Caco-2 (cell line): ENCODE data around the gene SRGAP3. TPM values are rescaled to one million over a fixed set of nuclear protein-coding genes. Genes with fewer than 3 reads are reported as not detected.

ENCODE experiments used
- BruUV-seq: library from RNA; stranded (reverse); fragments of 400-500 nt; replicated peaks from 2 replicates; lab custom pipeline; 2021; lab: Mats Ljungman, UMichigan
- CTCF ChIA-PET: fragments of 300-600 bp; sonication (Branson Sonifier 250); formaldehyde crosslinking; loops from one replicate; lab custom pipeline; 2022; ENCODE audit warnings: antibody characterized with exemption; lab: Charles Lee
- POLR2A ChIA-PET: fragments of 300-600 bp; sonication (Branson Sonifier 250); formaldehyde crosslinking; loops from one replicate; lab custom pipeline; 2022; ENCODE audit warnings: antibody characterized with exemption; lab: Charles Lee
- DNase-seq, 2 experiments: peaks; one replicate each; pipeline versions ENCODE4 v3.0.0 to v3.0.0-alpha.2; 2020 to 2022
- H3K27me3 ChIP-seq: replicated peaks from 2 replicates; pipeline ENCODE4 v1.6.0; 2011; ENCODE audit warnings: low read length; ENCODE audit not compliant: control insufficient read depth, insufficient read depth
- H3K36me3 ChIP-seq: 2 replicates; pipeline ENCODE4 v1.5.1; 2011; ENCODE audit warnings: low read length; ENCODE audit not compliant: control insufficient read depth, insufficient read depth
- H3K4me1 ChIP-seq: fragments of 250-450 bp; sonication (Bioruptor Pico); 2 replicates; pipeline ENCODE4 v1.5.1; 2020; ENCODE audit warnings: mild to moderate bottlenecking
- H3K4me3 ChIP-seq: 2 replicates; pipeline ENCODE4 v1.5.1; 2011; ENCODE audit warnings: low read depth, mild to moderate bottlenecking, control low read depth, low read length
- H3K9me3 ChIP-seq: fragments of 250-450 bp; sonication (Bioruptor Pico); 2 replicates; pipeline ENCODE4 v1.5.1; 2020; ENCODE audit warnings: mild to moderate bottlenecking, moderate library complexity
- H3K27ac Mint-ChIP-seq: one replicate; pipeline ENCODE4 v1.8.0; 2022; ENCODE audit warnings: mixed read lengths; ENCODE audit not compliant: unreplicated experiment
- H3K27me3 Mint-ChIP-seq: one replicate; pipeline ENCODE4 v1.8.0; 2022; ENCODE audit warnings: mixed read lengths; ENCODE audit not compliant: insufficient read depth, unreplicated experiment
- H3K36me3 Mint-ChIP-seq: one replicate; pipeline ENCODE4 v1.8.0; 2022; ENCODE audit warnings: mild to moderate bottlenecking, mixed read lengths; ENCODE audit not compliant: insufficient read depth, unreplicated experiment
- H3K4me1 Mint-ChIP-seq: one replicate; pipeline ENCODE4 v1.8.0; 2022; ENCODE audit warnings: low read depth, mixed read lengths; ENCODE audit not compliant: unreplicated experiment
- H3K4me3 Mint-ChIP-seq: one replicate; pipeline ENCODE4 v1.8.0; 2022; ENCODE audit warnings: mild to moderate bottlenecking, moderate library complexity, mixed read lengths; ENCODE audit not compliant: unreplicated experiment
- H3K9me3 Mint-ChIP-seq: one replicate; pipeline ENCODE4 v1.8.0; 2022; ENCODE audit warnings: mixed read lengths; ENCODE audit not compliant: unreplicated experiment
- CTCF ChIP-seq, 2 experiments: fragments of 200-600 bp in 1 of 2; IDR thresholded peaks; 1 replicate in 1 of 2; 2 replicates in 1 of 2; pipeline versions ENCODE4 v1.5.1 to v1.8.0; 2011 to 2022; ENCODE audit warnings: antibody characterized with exemption in 1 of 2, control low read depth in 1 of 2, inconsistent platforms in 1 of 2, low read depth in 1 of 2, low read length in 1 of 2, mild to moderate bottlenecking in 1 of 2, moderate library complexity in 1 of 2; ENCODE audit not compliant: insufficient read depth in 1 of 2, severe bottlenecking in 1 of 2, unreplicated experiment in 1 of 2
- intact Hi-C: fragments of 100-400 bp; cut with micrococcal nuclease; formaldehyde crosslinking; loops from one replicate; pipeline ENCODE4 v1.10.0; 2022; ENCODE audit not compliant: unreplicated experiment
- total RNA-seq: library from RNA; stranded (reverse); gene quantifications from 2 replicates; pipeline ENCODE4 v1.2.3, GENCODE V29; 2022

Gene SRGAP3
- total RNA-seq, 1 experiment from 2014 or later = 1.3 TPM

DNA sequence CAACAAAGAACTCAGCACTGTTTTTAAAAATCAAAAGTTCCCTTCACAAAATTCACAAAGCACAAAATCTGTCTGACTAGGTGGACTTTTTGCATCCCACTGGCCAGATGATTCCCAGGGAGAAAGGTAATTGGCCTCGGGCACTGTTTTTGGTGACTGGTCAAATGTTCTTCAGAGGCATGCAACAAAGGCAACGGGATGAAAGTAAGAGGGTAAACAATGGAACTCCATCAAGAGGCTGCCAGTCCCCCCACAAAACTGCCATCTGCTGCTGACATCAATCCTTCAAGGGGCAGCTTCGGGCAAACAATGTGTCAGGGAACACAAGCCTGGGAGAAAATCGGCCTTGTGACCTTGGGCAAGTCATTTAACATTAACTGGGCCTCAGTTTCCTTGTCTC is 3.3 kb downstream of the SRGAP3 start:
- H3K4me3 ChIP-seq = no peak overlapping the region
- H3K27me3 ChIP-seq = no peaks in the 10 kb centered on the region
- no peaks in the 10 kb centered on the region for H3K36me3 ChIP-seq
- ChIA-PET POLR2A (no interaction called here), CTCF (no interaction called here)
- no TSS peak for BruUV-seq
- H3K9me3 Mint-ChIP-seq = no peaks in the 10 kb centered on the region
- no peaks in the 10 kb centered on the region; the same call in 1 of the 2 replicates for H3K4me1 ChIP-seq
- no peak for DNase-seq
- H3K4me1 Mint-ChIP-seq = no peaks in the 10 kb centered on the region
- H3K27ac Mint-ChIP-seq = no peak overlapping the region
- H3K9me3 ChIP-seq = no peaks in the 10 kb centered on the region
- peaks cover 3% of the 10 kb centered on the region for H3K27me3 Mint-ChIP-seq
- H3K36me3 Mint-ChIP-seq = no peaks in the 10 kb centered on the region
- intact Hi-C loops = loop anchor here (5.0 kb wide), 1 partner anchor 274 kb away; no protein-coding TSS in a partner anchor
- no peak overlapping the region for H3K4me3 Mint-ChIP-seq
- no peak for TF ChIP-seq CTCF (IDR thresholded peaks at IDR 0.05; ENCODE audit: insufficient read depth in 1 of 2, low read depth in 1 of 2, low read length in 1 of 2, severe bottlenecking in 1 of 2, unreplicated experiment in 1 of 2)

DNA sequence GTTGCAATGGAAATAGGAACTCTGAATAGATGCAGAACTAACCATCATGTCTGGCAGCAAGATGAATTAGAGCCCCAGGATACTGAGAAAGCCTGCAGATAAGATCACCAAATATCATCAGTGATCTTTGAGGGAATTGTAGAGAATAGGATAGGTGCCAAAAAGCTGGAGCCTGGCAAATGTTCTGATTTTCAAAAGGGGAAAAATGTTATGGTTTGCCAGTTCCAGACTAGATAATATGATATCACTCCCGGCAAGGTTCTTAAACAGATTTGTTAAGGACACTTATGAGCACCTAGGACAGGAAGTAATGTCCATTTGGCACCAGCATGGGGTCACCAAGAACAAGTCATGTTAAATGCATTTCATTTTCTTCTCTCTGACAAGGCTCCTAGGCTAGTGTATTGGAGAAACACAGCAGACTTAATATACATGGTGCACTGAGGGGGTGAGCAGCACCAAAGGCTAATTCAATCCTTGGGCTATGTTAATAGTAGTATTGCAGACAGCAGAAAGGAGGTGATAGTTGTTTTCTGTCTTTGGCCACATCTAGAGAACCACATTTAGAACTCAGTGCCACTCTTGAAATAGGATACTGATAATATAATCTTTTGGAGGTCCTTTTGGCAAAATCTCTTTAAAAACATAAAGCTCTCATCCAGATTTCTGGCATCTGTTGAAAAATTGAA is 4.8 kb downstream of the SRGAP3 start:
- POLR2A ChIA-PET = no interaction called here
- BruUV-seq = no TSS peak
- Histone ChIP-seq H3K27me3 (no peaks in the 10 kb centered on the region), H3K9me3 (no peaks in the 10 kb centered on the region), H3K4me3 (no peak overlapping the region), H3K36me3 (no peaks in the 10 kb centered on the region), H3K4me1 (no peaks in the 10 kb centered on the region; the same call in 1 of the 2 replicates)
- TF ChIP-seq CTCF (IDR thresholded peaks at IDR 0.05; ENCODE audit: insufficient read depth in 1 of 2, low read depth in 1 of 2, low read length in 1 of 2, severe bottlenecking in 1 of 2, unreplicated experiment in 1 of 2) = no peak
- no peaks in the 10 kb centered on the region for H3K4me1 Mint-ChIP-seq
- no peaks in the 10 kb centered on the region for H3K9me3 Mint-ChIP-seq
- intact Hi-C loops = loop anchor here (5.0 kb wide), 1 partner anchor 272 kb away; no protein-coding TSS in a partner anchor
- CTCF ChIA-PET = no interaction called here
- no peaks in the 10 kb centered on the region for H3K36me3 Mint-ChIP-seq
- DNase-seq = no peak
- no peak overlapping the region for H3K27ac Mint-ChIP-seq
- no peak overlapping the region for H3K4me3 Mint-ChIP-seq
- H3K27me3 Mint-ChIP-seq = peaks cover 6% of the 10 kb centered on the region

DNA sequence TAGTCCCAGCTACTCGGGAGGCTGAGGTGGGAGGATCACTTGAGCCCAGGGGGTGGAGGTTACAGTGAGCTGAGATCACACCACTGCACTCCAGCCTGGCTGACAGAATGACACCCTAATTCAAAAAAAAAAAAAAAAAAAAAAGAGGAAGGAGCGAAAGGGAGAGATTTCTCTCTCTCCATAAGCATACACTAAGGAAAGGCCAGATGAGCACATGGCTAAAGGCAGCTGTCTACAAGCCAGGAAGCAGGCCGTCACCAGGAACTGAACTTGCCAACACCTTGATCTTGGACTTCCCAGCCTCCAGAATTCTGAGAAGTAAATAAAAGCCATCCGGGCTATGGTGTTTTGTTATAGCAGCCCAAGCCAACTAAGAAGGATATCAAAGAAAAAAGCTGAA is 7.5 kb downstream of the SRGAP3 start:
- H3K36me3 ChIP-seq = no peaks in the 10 kb centered on the region
- intact Hi-C loops = no loop called here
- ChIA-PET POLR2A (no interaction called here), CTCF (interaction anchor here (0.7 kb wide), 1 partner anchor 60 kb away, joined by 7 read pairs; no protein-coding TSS in a partner anchor)
- Mint-ChIP-seq H3K27me3 (peaks cover 9% of the 10 kb centered on the region), H3K9me3 (no peaks in the 10 kb centered on the region), H3K36me3 (no peaks in the 10 kb centered on the region), H3K4me3 (no peak overlapping the region), H3K4me1 (no peaks in the 10 kb centered on the region), H3K27ac (no peak overlapping the region)
- no peak for TF ChIP-seq CTCF (IDR thresholded peaks at IDR 0.05; ENCODE audit: insufficient read depth in 1 of 2, low read depth in 1 of 2, low read length in 1 of 2, severe bottlenecking in 1 of 2, unreplicated experiment in 1 of 2)
- H3K27me3 ChIP-seq = no peaks in the 10 kb centered on the region
- H3K9me3 ChIP-seq = no peaks in the 10 kb centered on the region
- no peak overlapping the region for H3K4me3 ChIP-seq
- no peak for DNase-seq
- no TSS peak for BruUV-seq
- no peaks in the 10 kb centered on the region for H3K4me1 ChIP-seq
